IPS DF 4.7 (cell line): ENCODE measurements around the gene CERS6.
"Not testable (repeated sequence)": the region's sequence is repeated elsewhere in the genome, so short reads cannot be mapped to it uniquely, and the experiment has no call there.

Source experiments
- DNase-seq: peaks from one replicate; pipeline ENCODE4 v3.0.0-alpha.2; 2013; ENCODE audit warnings: low spot score; ENCODE audit errors: extremely low read depth

Gene CERS6

DNA sequence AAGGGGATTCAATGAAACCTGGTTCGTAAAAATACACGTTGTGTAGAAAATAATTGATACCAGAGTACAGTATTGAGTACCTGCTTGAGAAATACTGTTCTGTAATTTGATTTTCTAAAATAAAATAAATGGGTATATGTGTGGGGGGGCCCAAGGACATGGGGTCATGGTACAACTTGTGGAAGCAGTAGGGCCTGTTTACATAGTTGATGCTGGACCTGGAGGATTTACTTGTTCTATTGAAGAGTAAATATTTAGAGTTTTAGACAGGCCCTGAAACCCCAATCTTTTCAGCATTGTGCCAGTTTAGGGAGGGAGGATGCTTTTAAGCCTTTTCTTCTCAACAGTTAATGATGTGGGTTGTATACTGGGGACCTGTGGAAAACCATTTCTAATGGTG, 11.7 kb downstream of the CERS6 start:
- no peak for DNase-seq

DNA sequence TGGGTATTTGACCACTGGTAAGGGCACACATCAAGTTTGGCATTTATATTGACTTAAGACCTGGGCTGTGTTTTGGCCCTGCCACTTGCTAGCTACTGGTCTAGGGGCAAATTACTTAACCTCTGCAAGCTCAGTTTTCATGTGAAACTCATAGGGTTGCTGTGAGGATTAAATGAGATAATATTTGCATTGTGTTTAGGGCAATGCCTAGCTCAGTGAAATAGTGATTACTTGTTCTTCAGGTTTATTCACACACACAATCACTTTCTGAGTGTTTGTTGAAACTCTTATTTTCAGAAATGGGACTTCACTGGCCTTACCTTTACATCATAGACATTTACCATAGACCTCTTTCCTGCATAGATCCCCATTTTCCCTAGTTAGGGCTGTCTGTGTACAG, 12.3 kb downstream of the CERS6 start:
- DNase-seq = no peak

DNA sequence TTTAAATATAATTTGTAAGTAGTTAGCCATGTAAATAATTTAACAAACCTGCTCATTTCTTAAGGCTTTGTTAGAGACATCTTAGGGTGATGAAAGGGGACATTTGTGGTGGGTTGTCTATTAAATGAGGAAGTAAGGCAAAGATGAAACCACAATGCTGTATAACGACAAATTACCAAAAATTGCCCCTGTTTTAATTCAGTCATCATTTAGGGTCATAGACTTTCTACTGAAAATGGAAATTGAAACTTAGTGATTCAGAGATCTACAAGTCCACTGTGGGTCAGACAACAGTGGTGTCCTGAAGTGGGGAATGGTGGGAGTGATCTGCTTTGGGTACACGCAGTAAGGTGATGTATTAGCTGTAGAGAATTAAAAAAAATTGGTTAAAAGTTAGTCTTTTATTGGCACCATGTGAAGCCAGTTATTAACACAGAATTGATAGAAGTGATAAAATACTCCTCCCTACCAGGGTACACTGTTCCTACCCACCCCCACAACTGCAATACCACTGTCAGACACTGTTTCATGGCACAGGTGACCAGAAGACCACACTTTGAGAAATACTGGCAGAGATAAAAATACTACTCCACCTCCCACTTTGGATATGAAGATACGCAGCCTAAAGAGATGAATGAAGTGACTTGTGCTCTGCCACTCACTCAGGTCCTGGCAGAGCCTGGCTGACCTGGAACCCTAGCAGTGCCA, 13.4 kb downstream of the CERS6 start:
- no peak for DNase-seq

DNA sequence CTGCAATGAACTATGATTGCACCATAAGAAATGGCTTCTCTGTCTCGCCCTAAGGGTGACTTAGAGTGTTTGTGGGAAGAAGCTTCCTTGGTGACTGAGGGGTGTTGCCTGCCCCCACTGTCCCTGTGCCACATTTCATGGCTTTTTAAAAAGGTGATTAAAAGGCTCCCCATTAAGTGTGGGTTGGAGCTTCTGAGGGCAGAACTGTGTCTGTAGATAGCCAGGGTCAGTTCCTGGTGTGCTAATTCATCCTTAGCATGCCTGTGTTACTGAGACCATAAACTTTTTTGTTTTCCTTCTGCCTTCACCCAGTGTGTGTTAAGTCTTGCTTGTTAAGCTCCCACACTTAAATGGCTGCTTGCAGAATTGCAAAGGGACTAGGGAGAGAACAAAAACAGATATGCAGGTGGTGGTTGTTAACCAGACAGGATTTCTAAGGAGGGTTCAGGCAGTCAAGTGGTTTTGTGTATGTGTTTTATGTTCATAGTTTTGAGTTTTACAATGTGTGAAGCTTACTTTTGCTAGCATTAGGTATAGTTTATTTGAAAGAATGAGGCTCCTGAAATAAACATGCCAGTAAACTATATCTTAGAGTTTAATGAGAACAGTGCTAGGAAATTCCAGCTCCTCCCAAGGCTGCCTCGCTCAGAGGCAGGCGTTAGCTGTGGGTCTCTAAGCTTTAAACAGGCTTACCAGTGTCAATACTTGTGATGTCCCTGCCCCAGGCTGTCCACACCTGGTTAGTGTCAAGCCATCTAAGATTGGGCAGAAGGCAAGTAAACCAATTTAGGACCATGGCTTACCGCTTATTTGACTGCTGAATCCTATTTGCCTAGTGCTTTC, 14.5 kb downstream of the CERS6 start:
- no peak for DNase-seq

DNA sequence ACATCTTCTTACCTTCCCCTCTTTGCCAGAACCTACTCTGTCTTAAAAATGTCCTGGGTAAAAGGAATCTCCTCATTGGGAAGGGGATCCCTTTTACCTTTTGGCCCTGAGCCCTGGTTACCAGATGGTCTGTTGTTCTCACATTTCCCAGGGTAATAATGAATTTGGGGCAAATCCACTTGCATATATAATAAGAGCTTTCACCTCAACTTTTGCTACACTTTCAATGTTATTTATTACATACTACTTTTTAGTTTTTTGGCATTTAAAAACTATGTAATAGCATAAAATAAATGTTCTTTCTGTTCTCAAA, 15.0 kb downstream of the CERS6 start:
- no peak for DNase-seq

DNA sequence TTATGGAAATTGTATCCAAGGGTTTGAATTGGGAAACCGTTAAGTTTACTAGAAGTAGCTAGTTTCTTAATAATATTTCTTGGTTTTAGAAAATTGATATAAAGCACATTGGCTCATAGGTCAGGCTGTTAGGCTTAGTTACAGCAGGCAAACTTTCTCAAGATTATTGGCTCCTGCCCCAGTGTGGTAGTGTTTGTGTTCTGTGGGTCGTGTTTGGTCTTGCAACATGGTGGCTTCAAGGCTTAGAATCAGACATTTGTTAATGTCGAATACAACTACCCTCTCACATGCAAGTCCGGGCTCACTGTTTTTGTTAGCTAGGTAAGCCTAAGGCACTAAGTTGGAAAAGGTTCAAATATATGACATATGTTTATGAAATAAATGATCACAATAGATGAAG, 19.6 kb downstream of the CERS6 start:
- DNase-seq = no peak

DNA sequence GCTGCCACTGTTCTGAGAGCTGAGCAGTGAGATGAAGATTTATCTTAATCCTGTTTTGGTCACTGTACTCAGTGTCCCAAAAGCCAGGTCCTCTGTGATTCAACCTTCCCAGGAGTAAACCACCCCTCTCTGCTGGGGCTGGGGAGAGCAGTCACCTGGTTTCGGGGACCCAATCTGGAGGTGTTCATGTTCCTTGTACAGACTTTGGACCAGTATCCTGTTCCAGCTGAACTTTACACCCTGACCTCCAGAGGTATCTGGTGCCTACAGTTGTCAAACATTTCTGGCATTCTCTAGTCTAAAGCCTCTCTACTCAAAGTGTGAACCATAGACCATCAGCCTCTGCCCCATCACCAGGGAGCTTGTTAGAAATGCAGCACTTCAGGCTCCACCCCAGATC, 22.1 kb downstream of the CERS6 start:
- no peak for DNase-seq

DNA sequence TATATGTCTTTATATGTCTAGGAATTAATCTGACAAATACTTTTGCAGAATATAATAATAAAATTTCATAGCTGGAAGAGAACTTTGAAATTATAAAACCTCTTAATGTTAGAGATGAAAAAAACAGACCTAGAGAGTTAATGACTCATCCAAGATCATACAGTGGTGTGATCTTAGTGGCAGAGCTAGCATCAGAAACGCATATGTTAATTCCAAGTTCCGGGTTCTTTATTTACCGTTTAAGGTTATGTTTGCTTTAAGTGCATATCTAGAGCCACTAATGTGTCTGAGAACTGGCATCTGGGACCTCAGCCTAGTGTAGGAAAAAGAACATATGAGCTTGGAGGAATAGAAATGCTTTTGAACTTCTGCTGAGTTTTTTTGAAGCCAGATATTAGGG, 24.3 kb downstream of the CERS6 start:
- no peak for DNase-seq

DNA sequence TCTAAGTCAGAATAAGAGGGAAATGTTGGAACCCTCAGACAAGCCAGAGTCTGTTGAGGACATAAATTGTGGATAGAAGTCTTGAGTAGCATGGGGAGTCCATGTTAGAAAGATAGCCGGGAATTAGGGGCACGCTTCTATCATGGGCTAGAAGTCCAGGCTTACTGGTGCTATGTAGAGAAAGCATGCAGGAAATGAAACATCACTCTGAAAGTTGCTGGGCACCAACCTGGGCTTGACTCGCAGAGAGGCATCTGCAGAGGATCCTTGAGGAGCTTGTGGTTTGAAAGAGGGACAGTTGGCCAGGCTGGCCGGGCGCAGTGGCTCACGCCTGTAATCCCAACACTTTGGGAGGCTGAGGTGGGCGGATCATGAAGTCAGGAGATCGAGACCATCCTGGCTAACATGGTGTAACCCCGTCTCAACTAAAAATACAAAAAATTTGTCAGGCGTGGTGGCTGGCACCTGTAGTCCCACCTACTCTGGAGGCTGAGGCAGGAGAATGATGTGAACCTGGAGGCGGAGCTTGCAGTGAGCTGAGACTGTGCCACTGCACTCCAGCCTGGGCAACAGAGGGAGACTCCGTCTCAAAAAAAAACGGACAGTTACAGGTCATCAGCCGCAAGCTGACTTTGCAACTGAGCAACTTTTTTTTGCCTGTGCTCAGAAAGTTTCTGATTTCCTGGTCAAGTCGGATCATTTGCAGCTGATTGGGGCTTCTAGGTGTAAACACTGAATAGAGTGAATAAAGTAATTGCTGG, 24.9 kb downstream of the CERS6 start:
- DNase-seq = no peak

DNA sequence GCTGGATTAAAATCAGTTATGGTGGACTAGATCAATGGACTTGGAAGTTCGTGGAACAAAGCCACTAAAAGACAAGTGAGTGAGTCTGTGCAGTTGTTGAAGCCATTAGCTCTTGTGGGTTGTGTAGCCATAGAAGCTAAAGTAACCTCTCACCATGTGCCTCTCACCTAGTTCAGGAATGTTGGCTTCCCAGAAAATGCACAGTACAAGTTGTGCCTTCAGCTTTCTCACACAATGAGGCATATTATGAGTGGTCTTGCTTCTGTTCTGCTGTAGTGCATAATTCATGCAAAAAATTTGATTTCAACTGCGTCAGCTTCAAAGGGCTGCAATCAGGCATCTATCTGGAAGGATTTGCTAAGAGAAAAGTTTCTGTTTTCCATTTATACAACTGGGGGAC, 26.2 kb downstream of the CERS6 start:
- DNase-seq = no peak

DNA sequence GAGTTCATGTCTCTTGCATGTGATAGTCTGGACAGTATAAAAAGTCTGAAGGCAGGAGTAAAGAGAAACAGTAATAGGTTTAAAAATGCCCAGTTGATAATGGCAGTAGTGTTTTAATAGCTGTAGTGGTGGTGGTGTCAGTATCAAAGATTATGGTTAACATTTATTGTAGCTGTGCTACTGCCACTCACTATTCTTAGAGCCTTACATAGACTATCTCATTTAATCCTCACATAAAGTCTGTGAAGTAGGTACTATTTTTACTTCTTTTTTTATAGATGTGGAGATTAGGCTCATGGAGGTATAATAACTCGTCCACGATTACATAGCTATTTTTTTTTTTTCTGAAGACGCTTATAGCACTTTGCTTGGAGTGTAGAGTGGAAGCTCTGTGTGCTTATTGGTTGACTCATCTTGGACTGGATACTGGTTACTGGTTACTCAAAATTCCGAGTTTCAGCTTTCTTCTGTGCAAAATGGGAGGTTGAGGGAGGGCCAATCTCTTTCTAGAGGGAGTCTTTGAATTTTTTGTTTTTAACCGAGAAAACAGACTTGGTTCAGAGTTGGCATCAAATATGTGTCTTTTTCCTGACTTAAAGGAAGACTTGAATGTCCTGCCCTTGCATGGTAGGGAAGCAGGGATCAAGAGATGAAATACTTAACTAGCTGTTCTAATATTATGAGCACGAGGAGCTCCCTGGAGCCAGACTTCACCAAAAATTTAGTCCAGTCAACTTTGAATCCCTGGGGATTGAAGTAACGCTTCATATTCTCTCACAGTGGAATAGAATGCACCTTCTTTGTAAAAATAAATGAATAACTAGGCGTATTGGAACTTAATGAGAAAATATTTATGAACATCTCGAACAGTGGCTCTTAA, 27.1 kb downstream of the CERS6 start:
- no peak for DNase-seq

DNA sequence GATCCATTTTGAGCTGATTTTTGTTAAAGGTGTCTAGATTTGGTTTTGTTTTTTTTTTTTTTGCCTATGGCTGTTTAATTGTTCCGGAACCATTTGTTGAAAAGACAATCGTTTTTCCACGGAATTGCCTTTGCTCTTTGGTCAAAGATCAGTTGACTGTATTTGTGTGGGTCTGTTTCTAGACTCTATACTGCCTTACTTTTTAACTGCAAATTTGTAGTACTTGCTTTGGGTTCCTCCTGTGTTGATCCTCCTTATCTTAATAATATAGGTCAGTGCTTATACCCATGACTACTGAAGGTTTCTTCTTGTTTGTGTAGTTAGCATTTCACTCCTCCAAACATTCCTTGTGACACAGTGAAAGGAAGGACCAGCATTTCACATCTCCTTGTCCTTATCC, 30.4 kb downstream of the CERS6 start:
- DNase-seq = no peak

DNA sequence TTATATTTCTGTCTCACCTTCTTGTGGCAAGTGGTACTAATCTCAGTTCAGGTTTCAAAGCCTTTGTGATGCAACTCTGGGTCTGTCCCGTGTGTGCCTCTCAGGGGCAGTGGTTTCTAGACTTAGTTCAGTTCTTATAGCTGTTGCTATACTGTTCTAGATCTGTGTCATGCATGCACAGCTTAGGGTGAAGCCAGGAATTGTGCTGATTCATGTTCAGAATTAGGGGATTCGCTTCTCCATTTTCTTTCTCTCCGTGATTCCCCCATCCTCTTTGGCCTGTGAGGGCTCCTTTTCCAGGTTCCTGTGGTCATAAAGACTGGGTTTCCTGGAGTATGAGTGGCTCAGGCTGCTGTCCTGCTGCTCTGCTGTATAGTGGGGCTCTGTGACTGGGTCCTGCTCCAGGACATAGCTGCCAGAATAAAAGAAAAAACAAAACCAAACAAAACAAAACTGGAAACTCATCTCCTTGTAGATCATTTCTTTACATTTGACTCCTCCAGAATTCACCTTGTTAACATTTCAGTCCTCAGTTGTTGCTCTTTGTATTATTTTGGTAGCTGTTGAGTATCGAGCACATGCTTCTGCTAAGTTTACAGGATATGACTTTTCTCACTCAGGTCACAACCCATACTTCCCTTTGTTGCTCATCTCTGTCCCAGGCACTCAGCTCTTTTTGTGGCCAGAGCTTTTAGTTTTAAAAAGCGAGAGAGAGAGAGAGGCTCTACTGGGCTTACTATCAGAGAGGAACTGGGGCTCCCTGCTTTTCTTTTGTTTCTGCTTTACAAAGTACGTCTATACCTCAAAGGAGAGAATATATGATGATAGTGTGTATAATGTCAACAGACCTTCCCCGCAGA, 34.2 kb downstream of the CERS6 start:
- no peak for DNase-seq

DNA sequence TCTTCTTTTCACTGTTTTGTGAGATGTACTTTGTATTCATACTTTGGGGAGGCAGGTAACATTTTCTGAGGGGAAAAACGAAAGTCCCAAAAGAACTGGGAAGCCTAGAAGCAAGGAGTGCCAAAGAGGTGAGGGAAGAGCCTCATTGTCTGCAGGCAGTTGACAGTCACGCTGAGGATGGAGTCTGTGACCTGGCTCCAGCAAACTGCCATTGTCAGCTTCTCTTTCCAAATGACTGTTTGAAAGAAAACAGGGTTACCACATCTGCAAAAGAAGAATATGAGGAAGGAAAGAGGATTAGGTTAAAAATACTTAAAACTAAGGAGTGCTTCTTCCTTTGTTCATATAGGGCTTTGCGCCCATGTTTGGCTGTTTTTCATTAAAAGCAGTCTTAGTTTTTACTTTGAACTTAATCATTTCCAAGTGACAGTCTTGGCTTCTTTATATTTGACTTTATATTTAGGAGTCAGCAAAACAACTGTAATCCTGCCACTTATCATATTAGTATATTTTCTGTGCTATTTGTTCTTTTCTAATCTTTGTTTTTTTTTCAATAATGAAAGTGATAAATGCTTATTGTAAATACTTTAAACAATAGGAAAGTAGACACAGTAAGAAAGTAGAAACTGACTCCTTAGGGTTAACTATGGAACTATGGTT, 35.0 kb downstream of the CERS6 start:
- no peak for DNase-seq

DNA sequence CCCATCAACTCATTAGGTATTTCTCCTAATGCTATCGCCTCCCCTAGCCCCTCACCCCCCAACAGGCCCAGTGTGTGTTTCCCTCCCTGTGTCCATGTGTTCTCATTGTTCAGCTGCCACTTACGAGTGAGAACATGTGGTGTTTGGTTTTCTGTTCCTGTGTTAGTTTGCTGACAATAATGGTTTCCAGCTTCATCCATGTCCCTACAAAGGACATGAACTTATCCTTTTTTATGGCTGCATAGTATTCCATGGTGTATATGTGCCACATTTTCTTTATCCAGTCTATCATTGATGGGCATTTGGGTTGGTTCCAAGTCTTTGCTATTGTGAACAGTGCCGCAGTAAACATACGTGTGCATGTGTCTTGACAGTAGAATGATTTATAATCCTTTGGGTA, 35.7 kb downstream of the CERS6 start:
- DNase-seq = not testable (repeated sequence)

DNA sequence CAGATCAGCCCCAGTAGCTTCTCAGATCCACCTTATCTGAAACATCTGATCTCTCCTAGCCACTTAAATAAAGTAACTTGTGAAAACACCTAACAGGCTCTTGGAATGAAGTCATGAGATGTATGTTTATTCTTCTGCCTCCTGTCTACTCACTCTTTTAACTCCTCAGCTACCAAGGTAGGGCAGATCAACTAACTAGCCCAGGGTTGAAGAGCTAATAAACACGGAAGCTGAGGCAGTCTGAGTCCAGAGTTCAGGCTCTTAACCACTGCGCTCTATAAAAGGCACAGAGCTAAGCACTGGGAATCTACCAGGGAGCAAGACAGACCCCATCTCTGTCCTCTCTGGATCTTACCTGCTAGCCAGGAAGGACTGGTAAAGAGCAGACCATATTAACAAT, 37.1 kb downstream of the CERS6 start:
- not testable (repeated sequence) for DNase-seq

DNA sequence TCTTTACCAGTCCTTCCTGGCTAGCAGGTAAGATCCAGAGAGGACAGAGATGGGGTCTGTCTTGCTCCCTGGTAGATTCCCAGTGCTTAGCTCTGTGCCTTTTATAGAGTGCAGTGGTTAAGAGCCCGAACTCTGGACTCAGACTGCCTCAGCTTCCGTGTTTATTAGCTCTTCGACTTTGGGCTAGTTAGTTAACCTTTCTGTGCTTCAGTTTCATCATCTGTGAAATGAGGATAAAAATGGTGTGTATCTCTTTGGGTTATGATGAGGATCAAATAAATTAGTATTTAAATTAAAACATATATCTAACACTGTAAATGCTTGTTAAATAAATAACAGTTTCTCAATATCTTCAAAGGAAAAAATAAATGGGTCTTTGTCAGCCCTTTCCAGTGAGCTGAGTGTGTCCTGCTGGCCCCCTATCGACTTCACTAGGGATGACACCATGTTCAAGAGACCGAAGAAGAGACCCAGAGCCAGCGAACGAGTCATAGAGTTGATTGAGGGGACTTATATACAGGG, 38.2 kb downstream of the CERS6 start:
- no peak for DNase-seq

DNA sequence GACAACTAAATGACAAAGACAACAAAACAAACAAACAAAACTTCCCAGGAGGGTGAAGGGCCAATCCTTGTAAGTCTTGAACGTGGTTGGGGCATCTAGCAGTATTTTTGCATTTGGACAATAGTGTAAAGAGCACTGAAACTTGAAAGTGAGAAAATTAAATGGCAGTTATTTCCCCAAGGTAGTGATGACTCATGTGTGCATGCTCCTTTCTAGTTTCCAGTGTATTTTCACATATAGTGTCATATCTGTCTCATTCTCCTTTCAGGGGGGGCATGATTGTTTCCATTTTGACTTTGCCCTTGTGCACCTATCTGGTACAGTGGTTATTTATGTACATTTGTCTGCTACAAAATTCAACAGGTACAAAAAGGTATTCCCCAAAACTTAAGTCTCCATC, 39.5 kb downstream of the CERS6 start:
- no peak for DNase-seq

DNA sequence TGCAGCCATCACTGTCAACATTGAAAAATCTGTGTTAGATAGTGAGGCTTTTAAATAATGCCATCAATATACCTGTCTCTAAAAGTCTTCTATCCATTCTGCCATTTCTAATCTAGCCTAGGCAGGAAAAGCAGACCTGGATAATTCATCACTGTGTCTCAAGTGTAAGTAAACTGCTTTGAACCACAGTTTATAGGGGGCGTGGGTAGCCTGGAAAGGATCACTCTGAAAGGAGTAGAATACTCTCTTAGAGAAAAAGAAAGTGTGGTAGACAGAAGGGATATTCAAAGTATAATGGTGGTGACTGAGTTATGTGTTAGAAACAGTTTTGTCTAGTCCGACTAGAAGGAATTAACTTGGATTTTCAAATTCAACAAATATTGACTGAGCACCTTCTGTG, 40.8 kb downstream of the CERS6 start:
- no peak for DNase-seq

DNA sequence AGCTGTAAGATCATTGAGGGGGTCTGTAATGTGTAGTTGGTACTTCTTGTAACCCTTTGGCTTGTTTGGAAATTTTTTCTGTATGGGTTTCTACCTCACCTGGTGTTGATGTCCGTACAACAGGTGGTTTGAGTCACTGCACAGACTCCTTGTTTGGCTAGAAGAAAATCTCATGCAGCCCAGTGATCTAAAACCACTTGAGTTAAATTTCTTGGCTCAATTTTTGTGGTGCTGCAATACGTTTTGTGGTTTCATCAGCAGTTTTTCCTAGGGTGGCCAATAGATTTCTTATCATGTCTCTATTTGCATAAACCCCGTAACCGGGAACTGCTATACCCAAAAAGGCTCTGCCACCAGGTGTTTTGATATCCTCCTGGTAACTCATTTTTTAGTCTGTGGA, 43.4 kb downstream of the CERS6 start:
- no peak for DNase-seq
